NCI-H510A (cell line): ENCODE measurements around the gene FAM219A.
"Not testable (repeated sequence)": the region's sequence is repeated elsewhere in the genome, so short reads cannot be mapped to it uniquely, and the experiment has no call there.

Source experiments
- DNase-seq: peaks from one replicate; lab custom pipeline; 2025; lab: John Stamatoyannopoulos, UW

Gene FAM219A

GRCh38 chr9:34484678-34485077 is 26.3 kb upstream of the FAM219A start:
- DNase-seq, result no peak

- not testable (repeated sequence) for DNase-seq
Measured at GRCh38 chr9:34482746-34483145, 24.4 kb upstream of the FAM219A start.

GRCh38 chr9:34481620-34482019 is 23.2 kb upstream of the FAM219A start:
- not testable (repeated sequence) for DNase-seq

DNA sequence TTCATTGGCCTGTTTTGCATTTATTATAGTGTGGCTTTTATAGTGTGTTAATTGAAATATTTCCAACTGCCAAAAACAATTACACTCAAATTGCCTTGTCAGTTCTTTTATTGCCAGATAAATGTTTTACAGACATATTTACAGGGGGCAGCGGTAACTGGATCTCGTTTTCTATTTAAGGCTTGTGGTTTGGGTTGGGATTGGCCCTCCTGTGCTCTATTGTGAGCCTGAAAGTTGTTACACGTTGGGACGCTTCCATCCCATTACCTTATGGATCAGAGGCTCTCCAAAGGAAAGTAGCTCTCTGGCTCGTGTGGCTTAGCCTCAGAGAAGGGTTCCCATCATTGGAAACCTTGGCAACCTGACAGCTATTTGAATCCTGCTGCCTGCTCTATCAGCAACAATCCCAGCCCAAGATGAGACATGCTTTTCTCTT is 21.1 kb upstream of the FAM219A start:
- no peak for DNase-seq

DNA sequence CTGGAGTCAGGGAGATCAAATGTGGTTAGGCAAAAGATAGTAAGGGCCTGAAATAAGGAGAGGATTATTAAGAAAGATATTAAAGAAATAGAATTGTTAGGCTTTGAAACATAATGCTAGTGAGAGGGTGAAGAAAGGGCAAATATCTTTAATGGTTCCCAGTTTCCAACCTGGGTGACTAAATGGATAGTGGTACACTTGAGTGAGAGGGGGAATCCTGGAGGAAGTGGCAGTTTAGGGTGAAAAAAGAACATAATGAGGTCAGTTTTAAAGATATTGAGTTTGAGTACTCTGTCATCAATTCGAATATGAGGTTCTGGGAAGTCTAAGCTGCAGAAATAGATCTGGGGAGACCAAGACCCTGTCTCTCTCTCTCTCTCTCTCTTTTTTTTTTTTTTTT is 19.2 kb upstream of the FAM219A start:
- no peak for DNase-seq

DNA sequence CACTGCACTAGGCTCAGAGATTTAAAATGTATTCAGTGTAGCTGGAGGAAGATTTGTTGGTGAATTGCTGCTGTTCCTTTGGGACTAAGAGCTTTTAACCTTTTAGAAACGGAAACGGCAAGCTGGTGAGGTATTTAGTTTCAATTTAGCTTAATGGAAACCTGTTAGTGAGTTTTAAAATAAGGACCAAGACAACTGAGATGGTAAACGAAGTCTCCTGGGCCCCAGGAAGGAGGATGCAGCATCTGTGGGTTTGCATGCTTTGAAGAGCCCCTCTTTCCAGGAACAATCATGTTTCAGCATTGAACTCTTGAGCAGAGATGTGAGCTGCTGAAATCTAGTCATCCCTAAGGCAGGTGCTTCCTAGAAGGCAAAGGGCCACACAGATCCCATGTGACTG is 16.7 kb upstream of the FAM219A start:
- no peak for DNase-seq

GRCh38 chr9:34465468-34465867 is 7.1 kb upstream of the FAM219A start:
- DNase-seq, result no peak

DNA sequence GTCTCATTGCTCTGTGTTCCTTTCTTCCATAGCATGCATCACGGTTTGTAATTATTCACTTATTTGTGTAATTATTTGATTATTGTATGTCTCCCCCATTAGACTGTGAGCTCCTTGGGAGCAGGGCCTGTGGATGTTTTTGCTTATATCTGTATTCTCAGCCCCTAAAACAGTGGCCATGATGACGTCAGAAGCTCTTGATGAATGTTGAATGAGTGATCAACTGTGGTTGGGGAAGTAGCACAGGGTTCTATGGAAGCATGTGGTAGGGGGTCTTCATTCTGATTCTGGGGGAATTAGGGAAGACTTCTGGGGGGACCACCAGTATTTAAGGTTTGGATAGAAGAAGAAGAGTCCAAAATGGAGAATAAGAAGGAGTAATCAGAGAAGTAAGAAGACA is 6.2 kb upstream of the FAM219A start:
- DNase-seq, result no peak

DNA sequence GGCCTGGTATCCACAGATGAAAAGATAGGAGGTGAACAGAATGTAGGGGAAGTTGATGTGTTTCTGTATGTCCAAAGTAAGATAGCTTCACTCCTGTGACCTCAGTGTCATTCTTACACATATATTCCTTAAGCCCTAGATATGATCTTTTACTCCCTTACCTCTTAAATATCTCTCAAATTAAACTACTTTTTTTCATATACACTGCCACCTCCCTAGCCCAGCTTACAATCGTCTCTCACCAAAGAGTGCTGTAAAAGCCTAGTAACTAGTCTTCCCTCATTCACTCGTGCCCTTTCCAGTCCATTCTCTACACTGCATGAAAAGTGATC is 5.5 kb upstream of the FAM219A start:
- DNase-seq, result no peak

- no peak for DNase-seq
Measured at GRCh38 chr9:34463098-34463900, 4.9 kb upstream of the FAM219A start.

GRCh38 chr9:34459941-34460340 is 1.6 kb upstream of the FAM219A start:
- no peak for DNase-seq

GRCh38 chr9:34459356-34459755 is 986 bp upstream of the FAM219A start:
- no peak for DNase-seq

DNA sequence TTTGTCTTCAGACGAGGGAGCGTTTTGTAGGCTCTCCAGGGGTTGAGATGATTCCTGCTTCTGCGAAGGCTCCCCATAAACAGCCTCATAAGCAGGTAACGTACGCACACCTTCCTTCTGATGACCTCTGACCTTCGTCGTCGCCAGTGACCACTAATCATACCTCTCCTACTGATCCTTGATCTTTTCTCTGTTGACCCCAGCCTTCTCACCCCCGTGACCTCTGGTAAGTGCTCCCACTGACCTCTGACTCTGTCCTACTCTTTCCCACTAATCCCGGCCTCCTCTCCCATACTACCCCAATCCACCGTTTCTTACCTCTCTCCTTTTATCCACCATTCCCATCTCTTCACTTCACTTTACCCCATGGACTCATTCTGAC is 580 bp upstream of the FAM219A start:
- no peak for DNase-seq

DNA sequence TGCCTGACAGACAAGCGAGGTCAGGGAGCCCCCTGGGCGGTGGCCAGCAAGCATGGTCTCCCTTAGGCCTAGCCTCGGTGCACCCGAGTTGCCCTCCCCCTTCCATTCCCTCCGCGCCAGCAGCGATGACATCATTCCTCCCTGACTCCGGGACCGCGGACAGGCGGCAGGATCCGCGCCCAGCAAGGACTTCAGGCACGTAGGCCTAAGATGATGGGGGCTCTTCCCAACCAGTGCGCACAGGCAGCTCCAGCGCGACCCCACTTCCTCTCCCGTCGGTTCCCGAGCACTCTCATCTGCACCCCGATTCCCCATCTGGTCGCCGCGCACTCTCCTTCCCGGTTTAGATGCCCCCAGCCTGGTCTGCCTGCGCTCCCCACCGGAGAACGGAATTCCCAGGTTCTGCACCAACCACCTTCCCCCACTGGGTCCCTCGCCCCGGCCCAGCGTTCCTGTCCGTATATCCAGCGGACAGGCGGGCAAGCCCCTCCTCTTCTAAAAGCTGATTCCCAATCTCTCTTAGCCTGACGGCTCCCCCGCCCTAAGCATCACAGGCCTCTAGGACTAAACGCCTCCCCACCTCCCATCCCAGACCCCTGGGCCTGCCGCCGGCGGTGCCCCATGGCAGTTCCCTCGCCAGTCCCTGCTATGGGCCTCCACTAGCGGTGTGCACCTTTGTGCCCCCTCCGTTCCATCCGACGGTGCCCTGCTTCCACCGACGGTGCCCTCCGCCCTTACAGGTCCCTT is 931 bp downstream of the FAM219A start:
- peak; percentile 33 for DNase-seq

- DNase-seq, result no peak
Measured at GRCh38 chr9:34456746-34457145, 1.6 kb downstream of the FAM219A start.

DNA sequence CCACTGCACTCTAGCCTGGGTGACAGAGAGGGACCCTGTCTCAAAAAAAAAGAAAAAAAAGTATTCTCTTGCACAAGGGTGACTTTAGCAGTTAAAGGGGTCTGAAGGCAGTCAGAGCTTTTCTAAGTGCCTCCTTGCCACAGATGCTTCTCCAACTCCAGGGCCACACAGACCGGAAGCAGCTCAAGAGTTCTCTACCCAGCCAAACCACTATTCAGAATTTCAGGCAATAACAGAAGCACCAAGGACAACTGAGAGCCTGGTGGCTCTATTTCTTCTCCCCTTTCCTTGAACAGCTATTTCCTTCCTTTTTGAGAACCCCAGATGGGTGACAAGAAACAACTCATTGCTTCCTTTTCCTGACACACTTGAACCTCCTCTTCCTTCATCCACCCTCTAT is 2.2 kb downstream of the FAM219A start:
- DNase-seq, result no peak

GRCh38 chr9:34454571-34455065 is 3.8 kb downstream of the FAM219A start:
- no peak for DNase-seq

DNA sequence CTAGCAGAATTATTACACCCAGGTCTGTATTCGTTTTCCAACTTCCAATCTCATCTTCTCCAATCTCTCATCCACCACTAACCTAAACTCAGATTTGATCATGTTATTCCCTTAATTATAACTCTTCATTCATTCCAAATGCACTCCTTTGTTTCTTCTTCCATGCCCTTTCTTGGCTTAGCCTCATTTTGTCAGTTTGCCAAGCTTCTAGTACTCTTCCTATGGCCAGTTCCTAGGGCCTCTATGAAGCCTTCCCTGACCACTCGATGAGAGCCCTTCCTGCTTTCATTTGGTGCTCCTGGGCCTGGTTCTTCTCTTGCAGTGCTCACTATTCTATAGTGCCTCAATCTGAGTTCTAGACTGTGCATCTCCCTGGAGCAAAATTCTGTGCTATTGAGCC is 5.8 kb downstream of the FAM219A start:
- no peak for DNase-seq

- no peak for DNase-seq
Measured at GRCh38 chr9:34451545-34451944, 6.8 kb downstream of the FAM219A start.

DNA sequence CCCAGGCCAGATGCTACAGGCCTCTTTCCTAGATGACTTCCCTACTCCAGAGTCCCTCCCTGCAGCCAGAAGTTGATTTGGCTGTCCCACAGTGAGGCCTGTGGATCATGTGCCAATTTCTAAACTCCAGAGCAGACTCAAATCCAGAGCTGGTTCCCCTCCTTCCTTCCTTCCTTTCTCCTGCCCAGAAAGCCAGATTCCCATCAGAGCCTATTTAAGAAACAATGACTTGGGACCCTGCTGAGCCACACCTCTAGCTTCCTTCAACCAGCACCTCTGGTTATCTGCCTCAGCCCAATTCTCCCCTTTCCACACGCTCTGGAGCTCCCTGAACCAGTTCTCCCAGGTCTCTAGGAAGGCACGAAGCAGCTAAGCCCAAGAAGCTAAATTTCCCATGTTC is 7.2 kb downstream of the FAM219A start:
- DNase-seq, result no peak

DNA sequence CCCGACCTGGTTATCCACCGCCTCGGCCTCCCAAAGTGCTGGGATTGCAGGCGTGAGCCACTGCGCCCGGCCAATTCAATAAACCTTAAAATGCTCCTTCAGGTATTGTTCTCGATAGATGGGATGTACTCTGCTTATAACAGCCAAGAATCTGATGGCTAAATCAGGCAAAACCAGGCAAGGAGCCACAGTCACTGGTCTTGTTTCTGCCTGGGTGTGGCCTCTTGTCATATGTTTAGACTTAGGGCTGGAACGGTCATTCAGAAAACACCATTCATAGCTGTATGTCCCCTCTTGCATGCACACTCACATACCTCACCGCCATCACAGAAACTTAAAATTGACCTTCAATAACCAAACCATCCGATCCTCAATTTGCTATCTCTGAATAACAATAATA is 7.7 kb downstream of the FAM219A start:
- no peak for DNase-seq

DNA sequence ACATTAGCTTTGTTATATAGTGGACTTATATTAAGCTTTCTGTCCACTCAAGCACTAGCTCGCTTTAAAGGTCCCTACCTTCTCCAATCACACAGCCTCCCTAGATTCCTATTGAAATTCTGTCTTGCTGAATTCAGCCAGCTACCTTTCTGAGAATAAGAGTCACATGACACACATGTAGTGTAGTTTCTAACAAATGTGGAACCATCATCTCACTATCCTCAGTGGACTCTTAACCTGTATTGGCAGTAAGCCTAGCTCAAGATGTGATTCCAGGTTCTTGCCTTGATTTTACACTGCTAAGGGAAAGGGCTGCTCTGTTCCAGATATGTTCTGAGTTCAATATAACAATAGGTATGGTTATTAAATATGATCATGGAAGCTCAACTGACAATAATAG is 11.4 kb downstream of the FAM219A start:
- no peak for DNase-seq

DNA sequence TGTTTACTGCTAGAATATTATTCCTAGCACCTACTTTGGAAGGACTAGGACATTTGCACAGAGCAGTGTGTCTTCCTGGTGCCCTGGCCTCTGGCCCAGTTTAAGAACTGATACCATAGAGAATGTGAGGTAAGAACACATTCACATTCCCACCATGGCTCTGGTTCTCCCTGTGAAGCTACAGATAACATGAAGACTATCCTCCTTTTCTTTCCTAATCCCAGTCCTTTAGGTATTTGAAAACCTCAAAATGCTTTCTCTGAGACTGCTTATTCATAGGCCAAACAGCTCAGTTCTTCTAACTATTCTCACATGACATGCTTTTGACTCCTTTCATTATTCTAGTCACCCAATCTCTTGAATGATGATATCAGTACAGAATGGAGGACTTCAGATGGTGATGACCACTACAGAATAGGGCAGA is 11.9 kb downstream of the FAM219A start:
- no peak for DNase-seq

DNA sequence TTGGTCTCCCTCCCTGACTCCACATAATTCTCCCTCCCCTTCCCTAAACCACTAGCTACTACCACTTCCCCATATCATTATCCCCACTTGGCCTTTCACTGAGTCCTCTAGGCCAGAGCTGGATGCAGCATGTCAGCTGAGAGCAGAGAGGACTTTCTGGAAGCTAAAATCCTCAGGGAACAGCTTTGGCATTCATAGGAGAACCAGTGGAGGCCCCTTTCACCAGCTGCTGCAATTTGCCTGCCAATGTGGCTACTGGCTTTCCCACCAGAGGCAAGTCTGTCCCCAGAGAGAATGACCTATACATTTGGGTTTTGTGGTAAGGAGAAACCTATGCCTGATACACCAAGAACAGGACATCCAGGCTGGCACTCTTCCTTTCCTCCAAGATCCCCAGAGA is 14.4 kb downstream of the FAM219A start:
- no peak for DNase-seq
